Measurements from ENCODE around the gene FANCI. TPM values are rescaled to one million over a fixed set of nuclear protein-coding genes. Genes with fewer than 3 reads are reported as not detected.

FANCI gene
- total RNA-seq, 1 donor from 2014 or later, result 11.2 TPM

DNA sequence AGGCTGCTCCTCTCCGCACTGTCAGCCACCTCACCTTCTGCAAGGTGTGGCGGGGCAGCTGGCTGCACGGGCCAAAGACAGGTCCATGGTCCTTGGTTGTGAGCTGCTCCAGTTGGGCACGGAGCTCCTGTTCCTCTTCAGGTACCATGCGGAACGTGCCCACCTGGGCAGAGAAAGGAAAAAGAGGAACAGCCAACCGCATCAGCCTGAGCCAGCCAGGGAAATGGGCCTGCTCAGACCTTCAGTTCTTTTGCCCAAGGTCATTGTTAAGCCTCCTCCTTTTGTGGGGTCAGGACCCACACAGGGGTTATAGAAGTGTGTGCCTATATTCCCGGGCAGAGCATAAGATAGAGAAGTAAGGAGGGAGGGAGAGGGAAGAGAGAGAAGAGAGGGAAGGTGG is 25.2 kb upstream of the FANCI start:
- peaks cover 19% of the 10 kb centered on the region for H3K27me3 Mint-ChIP-seq (ENCODE audit: low read depth)
- H3K9me3 Mint-ChIP-seq (ENCODE audit: low read depth), result no peaks in the 10 kb centered on the region
- no peak overlapping the region for H3K27ac Mint-ChIP-seq (ENCODE audit: unreplicated experiment)

DNA sequence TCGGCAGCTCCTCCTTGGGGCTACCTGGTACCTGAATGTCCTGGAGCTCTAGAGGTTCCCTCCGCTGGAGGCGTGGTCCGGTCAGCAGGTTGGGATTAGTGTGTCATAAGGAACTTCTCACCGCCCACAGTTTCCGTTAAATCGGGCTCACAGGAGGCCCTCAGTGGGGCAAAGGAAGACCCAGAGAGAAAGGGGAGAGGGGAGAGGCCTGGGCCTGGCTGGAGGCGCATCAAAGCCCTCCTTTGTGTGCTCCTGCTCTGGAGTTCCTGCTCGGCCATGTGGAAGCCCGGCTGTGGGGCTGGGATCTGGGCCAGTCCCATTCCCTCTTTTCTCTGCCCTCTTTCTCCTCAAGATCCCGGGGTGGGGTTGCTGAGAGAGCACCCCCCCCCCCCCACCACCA is 22.2 kb upstream of the FANCI start, which contains the start of gene RLBP1:
TSS of gene RLBP1 (minus strand) at position 37 of the 400 bp plus-strand sequence. CDS start 2,604 bp downstream, outside the sequence.
- H3K27me3 Mint-ChIP-seq (ENCODE audit: low read depth), result peaks cover 12% of the 10 kb centered on the region
- no peaks in the 10 kb centered on the region for H3K36me3 Mint-ChIP-seq (ENCODE audit: low read depth)
- H3K9me3 Mint-ChIP-seq (ENCODE audit: low read depth), result no peaks in the 10 kb centered on the region
- no peak within 1 kb of the TSS for H3K4me3 Mint-ChIP-seq (ENCODE audit: unreplicated experiment)
- H3K27ac Mint-ChIP-seq (ENCODE audit: unreplicated experiment), result no peak within 1 kb of the TSS
- TF ChIP-seq, protein P1, sequence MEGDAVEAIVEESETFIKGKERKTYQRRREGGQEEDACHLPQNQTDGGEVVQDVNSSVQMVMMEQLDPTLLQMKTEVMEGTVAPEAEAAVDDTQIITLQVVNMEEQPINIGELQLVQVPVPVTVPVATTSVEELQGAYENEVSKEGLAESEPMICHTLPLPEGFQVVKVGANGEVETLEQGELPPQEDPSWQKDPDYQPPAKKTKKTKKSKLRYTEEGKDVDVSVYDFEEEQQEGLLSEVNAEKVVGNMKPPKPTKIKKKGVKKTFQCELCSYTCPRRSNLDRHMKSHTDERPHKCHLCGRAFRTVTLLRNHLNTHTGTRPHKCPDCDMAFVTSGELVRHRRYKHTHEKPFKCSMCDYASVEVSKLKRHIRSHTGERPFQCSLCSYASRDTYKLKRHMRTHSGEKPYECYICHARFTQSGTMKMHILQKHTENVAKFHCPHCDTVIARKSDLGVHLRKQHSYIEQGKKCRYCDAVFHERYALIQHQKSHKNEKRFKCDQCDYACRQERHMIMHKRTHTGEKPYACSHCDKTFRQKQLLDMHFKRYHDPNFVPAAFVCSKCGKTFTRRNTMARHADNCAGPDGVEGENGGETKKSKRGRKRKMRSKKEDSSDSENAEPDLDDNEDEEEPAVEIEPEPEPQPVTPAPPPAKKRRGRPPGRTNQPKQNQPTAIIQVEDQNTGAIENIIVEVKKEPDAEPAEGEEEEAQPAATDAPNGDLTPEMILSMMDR (IDR thresholded peaks at IDR 0.05), result no peak
- no peaks in the 10 kb centered on the region for H3K4me1 Mint-ChIP-seq (ENCODE audit: low read depth)
- no peak for DNase-seq (ENCODE audit: low spot score)

More for the DNA sequence above, 25.2 kb upstream of the FANCI start:
- H3K36me3 Mint-ChIP-seq (ENCODE audit: low read depth), result no peaks in the 10 kb centered on the region
- TF ChIP-seq, protein P1 (IDR thresholded peaks at IDR 0.05), result no peak
- no peak for DNase-seq (ENCODE audit: low spot score)
- no peaks in the 10 kb centered on the region for H3K4me1 Mint-ChIP-seq (ENCODE audit: low read depth)
- H3K4me3 Mint-ChIP-seq (ENCODE audit: unreplicated experiment), result no peak overlapping the region

DNA sequence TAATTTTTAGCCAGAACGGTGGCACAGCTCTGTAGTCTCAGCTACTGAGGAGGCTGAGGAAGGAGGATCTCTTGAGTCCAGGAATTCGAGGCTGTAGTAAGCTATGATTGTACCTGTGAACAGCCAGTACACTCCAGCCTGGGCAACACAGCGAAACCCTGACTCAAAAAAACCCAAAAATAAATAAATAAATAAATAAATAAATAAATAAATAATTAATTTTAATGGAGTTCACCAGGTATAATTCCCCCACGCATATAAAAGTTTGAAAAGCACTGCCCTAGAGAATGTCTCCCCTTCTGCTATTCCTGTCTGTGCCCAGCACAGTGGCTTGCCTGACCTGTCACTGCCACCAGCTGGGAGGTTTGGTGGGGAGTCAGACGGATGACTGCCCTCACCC is 18.2 kb upstream of the FANCI start:
- Mint-ChIP-seq H3K36me3 (ENCODE audit: low read depth) (no peaks in the 10 kb centered on the region), H3K27ac (ENCODE audit: unreplicated experiment) (no peak overlapping the region), H3K9me3 (ENCODE audit: low read depth) (no peaks in the 10 kb centered on the region), H3K4me1 (ENCODE audit: low read depth) (no peaks in the 10 kb centered on the region), H3K4me3 (ENCODE audit: unreplicated experiment) (no peak overlapping the region), H3K27me3 (ENCODE audit: low read depth) (peaks cover 2% of the 10 kb centered on the region)
- TF ChIP-seq, protein P1 (IDR thresholded peaks at IDR 0.05), result no peak
- DNase-seq (ENCODE audit: low spot score), result no peak

DNA sequence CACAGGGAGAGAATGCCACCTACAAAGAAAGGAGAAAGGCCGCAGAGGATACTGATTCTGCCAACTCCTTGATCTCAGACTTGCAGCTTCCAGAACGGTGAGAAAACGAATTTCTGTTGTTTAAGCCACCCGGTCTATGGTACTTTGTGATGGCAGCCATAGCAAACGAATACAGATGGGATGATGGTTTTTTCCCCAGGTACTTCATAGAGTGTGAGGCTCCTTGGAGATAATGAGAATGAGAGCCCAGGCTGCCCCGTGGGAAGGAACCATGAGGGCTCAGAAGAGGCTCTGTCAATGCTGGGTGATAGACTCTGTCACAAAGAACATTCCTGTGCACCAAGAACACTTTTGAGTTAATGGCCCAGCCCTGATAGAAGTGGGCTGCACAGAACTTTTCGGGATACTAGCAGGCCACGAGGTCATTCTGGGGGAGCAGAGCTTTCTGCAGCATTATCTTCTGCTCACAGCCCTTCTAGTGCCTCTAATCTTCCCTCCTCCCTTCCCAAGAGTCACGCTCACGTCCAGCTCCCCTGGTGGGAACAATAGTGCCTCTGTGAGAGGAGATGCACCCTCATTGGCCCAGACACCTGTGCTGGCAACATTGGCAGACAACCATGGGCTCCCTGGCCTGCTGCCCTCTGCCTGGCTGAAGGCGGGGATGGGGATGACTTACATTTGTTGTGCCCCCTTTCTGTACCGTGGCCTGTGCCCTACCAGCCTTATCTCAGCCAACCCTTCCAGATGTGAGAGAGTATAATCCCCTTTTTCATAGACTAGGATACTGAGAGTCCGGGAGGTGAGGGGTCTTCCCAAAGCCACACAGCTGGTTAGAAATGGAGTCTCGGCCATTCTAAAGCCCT is 17.2 kb upstream of the FANCI start:
- Mint-ChIP-seq H3K27ac (ENCODE audit: unreplicated experiment) (no peak overlapping the region), H3K4me3 (ENCODE audit: unreplicated experiment) (no peak overlapping the region), H3K4me1 (ENCODE audit: low read depth) (no peaks in the 10 kb centered on the region), H3K27me3 (ENCODE audit: low read depth) (no peaks in the 10 kb centered on the region), H3K36me3 (ENCODE audit: low read depth) (no peaks in the 10 kb centered on the region), H3K9me3 (ENCODE audit: low read depth) (no peaks in the 10 kb centered on the region)
- TF ChIP-seq, protein P1 (IDR thresholded peaks at IDR 0.05), result no peak
- DNase-seq (ENCODE audit: low spot score), result no peak

DNA sequence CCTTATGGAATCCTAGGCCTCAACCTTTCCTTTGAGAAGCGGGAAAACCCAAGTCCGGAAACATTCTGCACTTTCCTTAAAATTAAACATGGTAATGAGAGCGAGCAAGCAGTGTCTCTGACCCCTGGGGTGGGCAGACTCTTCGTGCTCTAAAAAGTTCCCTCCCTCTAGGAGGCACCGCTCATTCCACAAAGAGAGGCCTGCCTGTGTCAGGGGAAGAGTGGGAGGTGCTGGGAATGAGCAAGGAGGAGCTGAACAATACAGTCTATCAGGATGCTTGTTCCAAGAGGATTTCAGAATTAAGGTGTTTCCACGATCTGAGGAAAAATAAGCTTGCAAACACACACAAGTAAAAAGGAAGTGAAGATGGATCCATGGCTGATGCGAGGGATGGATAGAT is 16.4 kb upstream of the FANCI start:
- H3K9me3 Mint-ChIP-seq (ENCODE audit: low read depth), result no peaks in the 10 kb centered on the region
- no peaks in the 10 kb centered on the region for H3K4me1 Mint-ChIP-seq (ENCODE audit: low read depth)
- no peaks in the 10 kb centered on the region for H3K36me3 Mint-ChIP-seq (ENCODE audit: low read depth)
- H3K27ac Mint-ChIP-seq (ENCODE audit: unreplicated experiment), result no peak overlapping the region
- no peaks in the 10 kb centered on the region for H3K27me3 Mint-ChIP-seq (ENCODE audit: low read depth)
- DNase-seq (ENCODE audit: low spot score), result no peak
- TF ChIP-seq, protein P1 (IDR thresholded peaks at IDR 0.05), result no peak
- no peak overlapping the region for H3K4me3 Mint-ChIP-seq (ENCODE audit: unreplicated experiment)
